DOHH2 (cell line): Measurements from ENCODE around the gene HOXB13.

Experiments
- H3F3A ChIP-seq: fragments of 200-600 bp; sonication (generic), shearing (Covaris generic); 2 replicates; pipeline ENCODE4 v1.6.0; 2016; ENCODE audit warnings: antibody characterized with exemption, mild to moderate bottlenecking; ENCODE audit not compliant: control insufficient read depth, insufficient read depth
- H3K27ac ChIP-seq: fragments of 200-600 bp; sonication (generic); 2 replicates; pipeline ENCODE4 v1.5.1; 2014; ENCODE audit warnings: low read depth, mild to moderate bottlenecking, low read length, moderate library complexity
- H3K27me3 ChIP-seq: fragments of 200-600 bp; sonication (generic); 2 replicates; pipeline ENCODE4 v1.6.1; 2014; ENCODE audit warnings: mild to moderate bottlenecking, low read length, mixed read lengths; ENCODE audit not compliant: control insufficient read depth
- H3K36me3 ChIP-seq: fragments of 200-600 bp; sonication (generic); 2 replicates; pipeline ENCODE4 v1.6.1; 2014; ENCODE audit warnings: mild to moderate bottlenecking, low read length, moderate library complexity, mixed read lengths; ENCODE audit not compliant: control insufficient read depth
- H3K4me1 ChIP-seq: fragments of 200-600 bp; sonication (generic); 2 replicates; pipeline ENCODE4 v1.6.1; 2014; ENCODE audit warnings: mild to moderate bottlenecking, low read length, mixed read lengths; ENCODE audit not compliant: control insufficient read depth
- H3K4me2 ChIP-seq: fragments of 200-600 bp; sonication (generic); 2 replicates; pipeline ENCODE4 v1.6.0; 2014; ENCODE audit warnings: mild to moderate bottlenecking, low read length, moderate library complexity
- H3K4me3 ChIP-seq: fragments of 200-600 bp; sonication (generic); 2 replicates; pipeline ENCODE4 v1.5.1; 2014; ENCODE audit warnings: mild to moderate bottlenecking, low read length, mixed read lengths
- H3K79me2 ChIP-seq: fragments of 200-600 bp; sonication (generic); 2 replicates; pipeline ENCODE4 v1.6.1; 2014; ENCODE audit warnings: mild to moderate bottlenecking, low read length, mixed read lengths; ENCODE audit not compliant: control insufficient read depth
- H3K9me2 ChIP-seq: fragments of 200-600 bp; sonication (generic); replicated peaks from 2 replicates; pipeline ENCODE4 v1.6.1; 2014; ENCODE audit warnings: mild to moderate bottlenecking, low read length, mixed read lengths; ENCODE audit not compliant: control insufficient read depth
- H3K9me3 ChIP-seq: fragments of 200-600 bp; sonication (generic); 2 replicates; pipeline ENCODE4 v1.6.1; 2014; ENCODE audit warnings: antibody characterized with exemption, low read length, mixed read lengths; ENCODE audit not compliant: control insufficient read depth, insufficient read depth
- H4K20me1 ChIP-seq: fragments of 200-600 bp; sonication (generic); 2 replicates; pipeline ENCODE4 v1.6.0; 2014; ENCODE audit warnings: low read depth, mild to moderate bottlenecking, antibody characterized with exemption, low read length, moderate library complexity; ENCODE audit not compliant: control insufficient read depth, insufficient read depth
- EZH2phosphoT487 ChIP-seq: fragments of 200-600 bp; sonication (generic); IDR thresholded peaks from 2 replicates; pipeline ENCODE4 v1.6.1; 2017; ENCODE audit warnings: borderline replicate concordance, mild to moderate bottlenecking, antibody characterized with exemption, low read length, moderate library complexity, mixed read lengths
- TF ChIP-seq, protein P1 (sequence below): fragments of 200-600 bp; sonication (generic); IDR thresholded peaks from one replicate; pipeline ENCODE4 v1.5.1; 2014; ENCODE audit warnings: antibody characterized with exemption, mild to moderate bottlenecking, low read depth, low read length; ENCODE audit not compliant: poor library complexity, severe bottlenecking

Gene HOXB13

DNA sequence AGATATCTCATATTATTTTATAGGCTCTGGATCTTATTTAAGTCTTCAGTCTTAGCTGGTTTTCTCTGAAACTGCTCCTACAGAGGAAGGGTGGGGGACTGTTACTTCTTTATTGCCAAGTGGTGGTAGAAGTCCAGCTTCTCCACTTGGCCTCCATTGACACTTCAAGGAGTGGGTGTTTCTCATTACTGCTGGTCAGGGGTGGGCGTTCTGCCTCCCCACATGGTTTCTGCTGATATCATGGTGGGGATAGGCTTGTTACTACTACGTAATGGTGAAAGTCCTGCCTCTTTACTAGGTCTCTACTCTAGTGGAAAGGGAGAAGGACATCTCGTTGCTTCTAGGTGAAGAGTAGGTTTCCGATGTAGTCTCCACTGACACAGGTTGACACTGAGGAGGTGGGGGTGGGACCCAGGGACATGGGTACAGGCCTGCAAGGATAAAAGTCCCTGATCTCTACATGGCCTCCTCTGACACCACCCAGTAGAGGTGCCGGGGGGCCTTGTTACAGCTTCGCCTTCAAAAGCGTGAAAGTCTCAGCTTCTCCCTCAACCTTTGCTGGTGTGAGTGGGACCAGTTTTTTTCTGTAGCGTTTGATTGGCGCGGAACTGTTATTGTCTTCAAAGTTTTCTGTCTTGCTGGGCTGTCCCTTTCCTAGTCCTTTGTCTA, 26.6 kb downstream of the HOXB13 start:
- no peak for TF ChIP-seq EZH2phosphoT487
- TF ChIP-seq, protein P1, sequence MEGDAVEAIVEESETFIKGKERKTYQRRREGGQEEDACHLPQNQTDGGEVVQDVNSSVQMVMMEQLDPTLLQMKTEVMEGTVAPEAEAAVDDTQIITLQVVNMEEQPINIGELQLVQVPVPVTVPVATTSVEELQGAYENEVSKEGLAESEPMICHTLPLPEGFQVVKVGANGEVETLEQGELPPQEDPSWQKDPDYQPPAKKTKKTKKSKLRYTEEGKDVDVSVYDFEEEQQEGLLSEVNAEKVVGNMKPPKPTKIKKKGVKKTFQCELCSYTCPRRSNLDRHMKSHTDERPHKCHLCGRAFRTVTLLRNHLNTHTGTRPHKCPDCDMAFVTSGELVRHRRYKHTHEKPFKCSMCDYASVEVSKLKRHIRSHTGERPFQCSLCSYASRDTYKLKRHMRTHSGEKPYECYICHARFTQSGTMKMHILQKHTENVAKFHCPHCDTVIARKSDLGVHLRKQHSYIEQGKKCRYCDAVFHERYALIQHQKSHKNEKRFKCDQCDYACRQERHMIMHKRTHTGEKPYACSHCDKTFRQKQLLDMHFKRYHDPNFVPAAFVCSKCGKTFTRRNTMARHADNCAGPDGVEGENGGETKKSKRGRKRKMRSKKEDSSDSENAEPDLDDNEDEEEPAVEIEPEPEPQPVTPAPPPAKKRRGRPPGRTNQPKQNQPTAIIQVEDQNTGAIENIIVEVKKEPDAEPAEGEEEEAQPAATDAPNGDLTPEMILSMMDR = no peak
- Histone ChIP-seq H3K9me2 (no peaks in the 10 kb centered on the region), H3F3A (no peaks in the 10 kb centered on the region), H4K20me1 (no peaks in the 10 kb centered on the region), H3K36me3 (no peaks in the 10 kb centered on the region), H3K27ac (no peak overlapping the region), H3K4me1 (no peaks in the 10 kb centered on the region), H3K79me2 (no peaks in the 10 kb centered on the region), H3K9me3 (no peaks in the 10 kb centered on the region), H3K4me3 (no peak overlapping the region), H3K27me3 (peaks cover 26% of the 10 kb centered on the region), H3K4me2 (no peak overlapping the region)

DNA sequence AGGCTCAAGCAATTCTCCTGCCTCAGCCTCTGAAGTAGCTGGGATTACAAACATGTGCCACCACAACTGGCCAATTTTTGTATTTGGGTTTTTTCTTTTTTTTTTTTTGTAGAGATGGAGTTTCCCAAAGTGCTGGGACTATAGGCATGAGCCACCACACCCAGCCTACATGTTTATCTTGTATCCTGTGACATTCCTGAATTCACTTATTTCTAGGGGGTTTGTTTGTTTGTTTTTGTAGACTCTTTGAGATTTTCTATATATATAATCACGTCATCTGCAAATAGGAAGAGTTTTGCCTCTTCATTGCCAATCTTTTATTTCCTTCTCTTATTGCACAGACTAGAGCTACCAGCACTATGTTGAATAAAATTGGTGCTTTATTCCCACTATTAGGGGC, 35.4 kb downstream of the HOXB13 start:
- no peaks in the 10 kb centered on the region for H3K79me2 ChIP-seq
- H3F3A ChIP-seq = no peaks in the 10 kb centered on the region
- no peaks in the 10 kb centered on the region for H3K9me3 ChIP-seq
- H3K4me1 ChIP-seq = no peaks in the 10 kb centered on the region
- 0 out of 2 replicates have a peak, but pooled peaks cover 3% of the 10 kb centered on the region for H3K27me3 ChIP-seq
- TF ChIP-seq EZH2phosphoT487 = no peak
- TF ChIP-seq, protein P1 = no peak
- H3K4me3 ChIP-seq = no peak overlapping the region
- no peak overlapping the region for H3K4me2 ChIP-seq
- H3K36me3 ChIP-seq = no peaks in the 10 kb centered on the region
- H3K27ac ChIP-seq = no peak overlapping the region
- H4K20me1 ChIP-seq = no peaks in the 10 kb centered on the region
- no peaks in the 10 kb centered on the region for H3K9me2 ChIP-seq

DNA sequence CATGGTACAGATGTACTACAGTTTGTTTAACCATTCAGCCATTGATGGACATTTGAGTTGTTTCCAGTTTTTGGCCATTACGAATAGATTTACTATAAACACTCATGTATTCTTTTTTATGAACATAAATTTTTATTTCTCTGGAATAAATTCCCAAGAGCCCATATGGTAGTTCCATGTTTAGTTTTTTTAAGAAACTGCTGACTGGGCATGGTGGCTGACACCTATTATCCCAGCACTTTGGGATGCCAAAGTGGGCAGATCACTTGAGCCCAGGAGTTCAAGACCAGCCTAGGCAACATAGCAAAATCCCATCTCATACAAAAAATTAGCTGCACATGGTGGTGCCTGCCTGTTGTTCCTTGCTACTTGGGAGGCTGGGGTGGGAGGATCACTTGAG, 36.5 kb downstream of the HOXB13 start:
- TF ChIP-seq EZH2phosphoT487 = no peak
- TF ChIP-seq, protein P1 = no peak
- no peaks in the 10 kb centered on the region for H3K27me3 ChIP-seq
- H3K27ac ChIP-seq = no peak overlapping the region
- H3K4me3 ChIP-seq = no peak overlapping the region
- no peaks in the 10 kb centered on the region for H3F3A ChIP-seq
- H3K36me3 ChIP-seq = no peaks in the 10 kb centered on the region
- no peak overlapping the region for H3K4me2 ChIP-seq
- H4K20me1 ChIP-seq = no peaks in the 10 kb centered on the region
- no peaks in the 10 kb centered on the region for H3K4me1 ChIP-seq
- no peaks in the 10 kb centered on the region for H3K79me2 ChIP-seq
- H3K9me3 ChIP-seq = no peaks in the 10 kb centered on the region
- H3K9me2 ChIP-seq = no peaks in the 10 kb centered on the region
